Smooth muscle cell of the brain vasculature (primary cell): ENCODE data around the gene UBE3D.
"Not testable (repeated sequence)": the region's sequence is repeated elsewhere in the genome, so short reads cannot be mapped to it uniquely, and the experiment has no call there.

Source experiments
- DNase-seq: peaks from one replicate; pipeline ENCODE4 v3.0.0-alpha.2; 2012; ENCODE audit warnings: low read depth, low spot score

UBE3D gene

GRCh38 chr6:82914511-82914910 is 151.1 kb downstream of the UBE3D start:
- DNase-seq: no peak

DNA sequence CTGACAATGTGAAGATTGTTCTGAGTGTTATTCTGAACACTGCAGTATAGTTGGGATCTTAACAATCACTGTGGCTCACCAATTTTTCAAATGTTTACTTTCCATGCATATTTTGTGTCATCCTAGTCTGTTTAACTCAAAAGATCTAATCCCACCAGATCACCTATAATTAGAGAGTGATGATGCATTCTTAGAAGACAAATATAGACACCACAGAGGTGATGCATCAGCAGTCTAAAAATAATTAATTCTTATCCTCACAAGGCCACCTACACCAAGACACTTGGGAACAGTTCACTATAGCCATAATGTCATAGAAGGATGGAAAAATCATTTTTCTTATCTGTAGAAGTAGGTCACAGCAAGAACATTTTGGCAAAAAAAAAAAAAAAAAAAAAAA is 154.8 kb downstream of the UBE3D start:
- DNase-seq: no peak

- DNase-seq: no peak
Measured at GRCh38 chr6:82910395-82910794, 155.2 kb downstream of the UBE3D start.

GRCh38 chr6:82909551-82909950 is 156.1 kb downstream of the UBE3D start:
- DNase-seq: no peak

- DNase-seq: no peak
Measured at GRCh38 chr6:82908661-82909060, 157.0 kb downstream of the UBE3D start.

DNA sequence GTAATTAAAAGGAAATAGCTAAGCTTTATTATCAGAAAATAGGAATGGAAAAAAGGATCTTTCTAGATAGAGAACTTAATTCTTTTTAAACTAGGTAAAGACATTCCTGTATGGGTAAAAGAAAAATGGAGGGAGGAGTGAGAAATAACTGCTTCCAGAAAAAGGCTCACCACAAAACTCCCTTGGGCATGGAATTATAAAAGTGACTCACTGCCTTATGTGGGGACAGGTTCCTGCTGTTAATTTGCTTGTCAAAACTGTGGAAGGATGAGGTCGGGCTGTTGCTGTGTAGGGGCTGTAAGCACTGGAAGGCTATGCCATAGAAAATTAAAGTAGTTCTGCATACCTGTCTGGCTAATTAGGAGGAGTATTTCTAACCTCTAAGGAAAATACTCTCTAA is 158.7 kb downstream of the UBE3D start:
- no peak for DNase-seq

- DNase-seq: no peak
Measured at GRCh38 chr6:82906489-82906888, 159.2 kb downstream of the UBE3D start.

GRCh38 chr6:82904860-82905259 is 160.8 kb downstream of the UBE3D start:
- DNase-seq: no peak

GRCh38 chr6:82904257-82904656 is 161.4 kb downstream of the UBE3D start:
- no peak for DNase-seq

DNA sequence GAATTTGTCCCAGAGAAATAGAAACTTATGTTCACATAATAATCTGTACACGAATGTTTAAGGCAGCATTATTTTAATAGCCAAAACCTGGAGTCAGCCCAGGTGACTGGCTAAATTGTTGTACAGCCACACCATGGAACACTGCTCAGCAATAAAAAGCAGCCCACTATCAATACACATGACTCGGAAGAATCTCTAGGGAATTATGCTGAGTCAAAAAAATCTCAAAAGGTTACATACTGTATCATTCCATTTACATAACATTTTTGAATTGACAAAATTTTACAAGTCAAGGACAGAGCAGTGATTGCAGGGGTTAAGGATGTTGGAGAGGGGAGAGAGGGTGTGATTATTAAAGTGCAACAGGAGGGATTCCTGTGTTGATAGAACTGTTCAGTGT is 163.4 kb downstream of the UBE3D start:
- DNase-seq: no peak

DNA sequence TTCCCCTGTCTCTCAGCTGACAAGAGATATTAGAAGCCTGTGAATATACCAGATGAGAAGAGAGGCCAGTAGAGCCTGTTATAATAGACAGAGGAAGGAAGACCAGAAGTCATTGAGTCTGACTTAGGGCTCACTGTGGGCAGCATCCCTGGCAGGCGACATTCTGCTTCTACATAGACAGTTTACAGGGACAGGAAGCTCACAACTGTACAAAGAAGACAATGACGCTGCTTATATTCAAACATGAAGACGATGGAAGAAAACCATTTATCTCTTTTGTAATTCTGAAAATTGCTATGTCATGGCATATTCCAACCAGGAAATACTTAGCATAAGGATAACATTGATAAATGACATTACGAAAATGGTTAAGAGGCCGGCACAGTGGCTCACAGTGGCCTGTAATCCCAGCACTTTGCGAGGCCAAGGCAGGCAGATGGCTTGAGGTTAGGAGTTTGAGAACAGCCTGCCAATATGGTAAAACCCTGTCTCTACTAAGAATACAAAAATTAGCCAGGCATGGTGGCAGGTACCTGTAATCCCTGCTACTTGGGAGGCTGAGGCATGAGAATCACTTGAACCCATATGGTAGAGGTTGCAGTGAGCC is 170.9 kb downstream of the UBE3D start:
- no peak for DNase-seq

DNA sequence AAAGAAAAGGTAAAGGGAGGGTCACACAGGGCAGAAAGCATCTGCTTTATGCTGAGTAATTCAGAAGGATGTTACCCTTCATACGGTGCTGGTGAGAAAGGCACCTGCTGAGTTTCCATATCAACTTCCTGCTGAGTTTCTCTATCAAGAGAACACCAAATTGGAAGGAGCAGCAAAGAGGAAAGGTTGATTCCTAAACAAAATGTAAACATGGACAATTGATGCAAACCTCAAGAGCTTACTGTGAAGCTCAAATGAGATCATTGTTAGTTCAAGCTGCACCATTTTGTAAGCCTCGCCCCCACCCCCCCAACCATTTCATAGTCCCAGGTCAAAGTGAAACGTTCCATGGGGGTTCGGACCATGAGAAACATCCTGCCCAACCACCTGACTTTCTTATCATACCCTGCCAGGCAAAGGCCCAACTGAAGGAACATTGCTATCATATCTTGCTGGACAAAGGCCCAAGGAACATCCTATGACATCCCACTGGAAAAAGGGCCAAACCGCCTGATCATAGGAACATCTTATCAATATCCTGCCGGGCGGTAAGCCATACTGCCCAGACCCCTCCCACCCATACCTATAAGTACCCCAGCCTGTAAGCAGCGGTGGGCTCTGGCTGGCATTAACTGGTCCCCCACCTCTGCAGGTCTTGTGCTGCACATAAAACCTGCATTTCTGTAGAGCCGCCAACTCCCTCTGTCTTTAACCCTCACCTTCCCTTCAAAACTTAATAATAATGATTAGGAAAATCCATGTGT is 171.6 kb downstream of the UBE3D start:
- no peak for DNase-seq

DNA sequence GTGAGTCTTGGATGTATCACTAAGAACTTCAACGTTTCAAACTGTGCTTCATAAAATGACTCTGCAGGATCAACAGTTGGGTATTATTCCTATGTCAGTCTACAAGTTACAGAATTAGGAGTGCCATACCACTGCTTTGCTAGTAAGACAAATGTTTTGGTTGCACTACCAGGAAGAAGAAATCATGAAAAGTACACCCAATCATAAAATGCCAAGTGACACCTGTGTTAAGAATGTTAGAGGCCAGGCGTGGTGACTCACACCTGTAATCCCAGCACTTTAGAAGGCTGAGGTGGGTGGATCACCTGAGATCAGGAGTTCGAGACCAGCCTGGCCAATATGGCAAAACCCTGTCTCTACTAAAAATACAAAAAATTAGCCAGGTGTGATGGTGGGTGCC is 174.1 kb downstream of the UBE3D start:
- DNase-seq: not testable (repeated sequence)

- DNase-seq: no peak
Measured at GRCh38 chr6:82891076-82891475, 174.6 kb downstream of the UBE3D start.

DNA sequence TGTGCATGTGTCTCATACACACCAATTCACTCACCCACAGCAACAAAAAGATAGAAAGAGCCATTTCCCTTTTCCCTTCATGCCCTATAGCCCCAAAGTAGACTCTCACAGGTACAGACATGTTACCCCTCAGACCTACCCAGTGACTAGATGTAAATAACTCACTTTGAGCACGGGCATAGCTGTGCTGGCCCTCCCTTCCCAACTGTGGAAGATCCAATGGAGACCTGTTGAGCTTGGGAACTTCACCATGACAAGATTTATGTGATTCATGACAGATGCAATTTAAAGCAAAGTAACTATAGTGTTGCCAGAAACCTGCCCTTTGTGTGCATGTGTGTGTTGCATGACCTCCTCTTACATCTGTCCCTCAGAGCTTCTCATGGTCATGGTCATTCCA is 175.4 kb downstream of the UBE3D start:
- DNase-seq: no peak

GRCh38 chr6:82889143-82889542 is 176.5 kb downstream of the UBE3D start:
- no peak for DNase-seq

DNA sequence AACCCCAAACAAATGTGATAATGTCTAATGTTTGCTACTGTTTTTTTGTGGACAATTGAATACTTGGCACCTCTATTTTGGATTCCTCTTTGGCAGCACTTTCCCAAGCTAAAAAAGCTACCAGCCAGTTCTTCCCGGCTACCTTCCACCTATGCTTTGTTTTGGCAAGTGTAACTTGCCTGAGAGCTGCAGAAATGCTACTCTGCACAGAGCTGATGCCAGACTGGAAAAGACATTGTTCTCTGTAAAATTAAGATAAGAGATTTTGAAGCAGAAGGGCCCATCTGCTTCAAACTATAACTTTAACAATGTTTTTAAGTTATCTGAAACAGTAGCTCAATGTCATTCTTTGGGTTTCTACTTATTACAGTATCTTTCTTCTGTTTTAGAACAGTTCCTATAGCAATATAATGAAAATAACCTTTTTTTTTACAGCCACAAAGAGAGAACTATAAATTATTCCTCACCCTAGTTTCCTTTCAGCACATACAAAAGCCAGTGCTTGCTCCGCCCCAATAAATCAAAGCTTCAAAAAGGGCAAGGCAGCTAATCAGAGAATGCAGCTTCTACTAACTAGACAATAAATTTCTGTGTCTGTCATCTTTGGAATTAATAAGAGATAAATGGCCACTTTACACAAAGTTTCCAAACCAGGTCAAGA is 183.1 kb downstream of the UBE3D start:
- no peak for DNase-seq

DNA sequence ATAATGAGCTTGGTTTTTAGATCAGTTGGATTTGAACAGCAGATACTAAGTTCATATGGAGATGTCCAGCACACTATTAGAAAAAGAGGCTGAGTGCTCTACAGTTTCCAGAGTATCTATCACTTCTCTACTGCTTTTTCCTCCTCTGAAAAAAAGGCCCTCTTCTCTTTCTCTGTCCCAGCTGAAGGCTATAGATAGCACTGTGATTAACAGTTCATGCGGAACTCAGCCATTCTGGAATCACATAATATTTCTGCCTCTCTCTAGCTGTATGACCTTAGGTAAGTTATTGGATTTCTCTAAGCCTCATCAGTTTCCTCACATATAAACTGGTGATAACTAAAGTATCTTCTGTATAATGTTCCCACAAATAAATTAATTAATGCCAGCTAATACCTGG is 184.1 kb downstream of the UBE3D start:
- DNase-seq: no peak

DNA sequence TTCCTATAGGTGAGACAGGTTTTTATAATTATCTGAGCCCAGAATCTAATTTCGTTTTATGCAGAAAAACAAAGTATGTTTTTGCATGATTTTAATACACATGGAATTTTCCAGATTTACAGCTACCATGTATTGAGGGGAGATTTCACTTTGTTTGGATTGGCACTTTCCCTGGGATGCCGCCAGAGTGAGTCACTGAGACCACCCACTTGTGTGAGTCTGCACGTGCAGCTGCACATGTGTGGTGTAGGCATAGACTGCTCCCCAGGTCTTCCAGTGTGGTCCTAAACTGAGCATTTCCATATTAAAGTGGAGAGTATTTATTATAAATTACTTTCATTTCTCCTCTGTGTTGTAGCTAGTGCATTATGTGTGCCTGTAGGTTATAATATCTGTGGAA is 186.8 kb downstream of the UBE3D start:
- peak; percentile 76 for DNase-seq

DNA sequence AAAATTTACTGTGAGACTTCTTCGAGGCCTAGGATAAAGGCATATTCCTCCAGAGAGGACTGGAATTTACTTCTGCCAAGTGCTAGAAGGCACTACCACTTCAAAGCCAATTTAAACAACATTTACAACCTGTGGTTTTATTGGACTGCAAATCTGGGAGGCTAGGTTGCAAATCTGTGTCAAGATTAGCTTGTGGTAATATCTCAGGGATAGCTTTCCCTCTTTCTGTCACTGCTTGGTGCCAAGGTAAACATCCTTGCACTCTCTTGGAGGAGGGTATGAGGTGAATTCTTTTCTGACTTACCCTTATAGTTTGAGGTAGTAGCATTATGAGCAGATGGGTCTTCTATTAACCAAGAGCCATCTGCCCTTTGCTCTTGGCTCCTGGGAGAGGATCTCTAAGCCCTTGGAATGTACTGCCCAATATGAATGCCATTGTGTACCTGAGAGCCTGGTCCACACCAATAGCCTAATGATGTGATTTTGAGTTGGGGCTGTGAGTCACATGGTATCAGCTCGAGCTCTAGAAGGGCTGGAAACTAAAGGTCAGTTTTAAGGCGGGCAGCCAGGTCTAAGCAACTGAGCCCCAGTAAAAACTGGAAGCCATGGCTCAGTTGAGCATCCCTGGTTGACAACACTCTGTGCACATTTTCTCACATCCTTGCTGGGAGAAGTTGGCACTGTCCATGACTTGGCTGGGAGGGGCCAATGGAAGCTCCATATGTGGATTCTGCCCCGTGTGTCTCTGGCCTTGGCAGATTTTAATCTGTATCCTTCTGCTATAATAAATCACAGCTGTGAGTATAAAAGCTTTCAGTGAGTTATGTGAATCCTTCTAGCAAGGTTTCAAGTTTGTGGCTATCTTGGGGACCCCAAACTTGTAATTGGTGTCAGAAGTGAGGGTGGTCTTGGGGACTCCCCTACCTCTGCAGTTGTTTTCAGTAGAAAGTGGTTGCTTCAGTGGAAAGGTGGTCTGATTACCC is 188.1 kb downstream of the UBE3D start:
- peak; percentile 13 for DNase-seq

DNA sequence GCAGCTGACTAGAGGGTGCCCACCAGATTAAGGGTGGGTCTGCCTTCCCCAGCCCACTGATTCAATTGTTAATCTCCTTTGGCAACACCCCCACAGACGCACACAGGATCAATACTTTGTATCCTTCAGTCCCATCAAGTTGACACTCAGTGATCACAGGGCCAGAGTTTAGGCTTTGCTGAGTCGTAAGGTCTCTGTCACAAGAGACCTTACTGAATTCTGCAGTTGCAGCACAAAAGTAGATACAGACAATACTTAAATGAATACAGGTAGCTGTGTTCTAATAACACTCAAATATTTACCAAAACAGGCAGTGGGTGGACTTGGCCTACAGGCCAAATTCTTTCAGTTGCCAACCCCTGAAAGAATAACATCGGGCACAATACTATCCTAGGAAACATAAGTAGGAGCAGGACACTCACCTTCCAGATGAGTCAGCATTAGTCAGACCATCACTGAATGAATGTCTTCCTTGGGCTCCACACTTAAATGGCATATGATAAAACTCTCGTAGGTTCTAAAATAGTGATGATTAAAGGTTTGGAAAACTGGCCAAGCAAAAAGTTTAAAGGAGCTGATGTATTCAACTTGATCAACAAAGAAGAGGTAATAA is 190.0 kb downstream of the UBE3D start:
- DNase-seq: peak; percentile 24
